ENCODE measurements around the gene FCHSD1.

- TF ChIP-seq POLR2A (IDR thresholded peaks at IDR 0.05; ENCODE audit: low read depth, low read length) (no peak), TAF1 (IDR thresholded peaks at IDR 0.05; ENCODE audit: borderline replicate concordance, low read depth, low read length) (no peak)
These were observed 5.2 kb downstream of the FCHSD1 start for GRCh38 chr5:141646026-141646425.

Measured in GM12892 (cell line).